HL-60 (cell line): ENCODE data around the gene PDE4B.

Experiments
- DNase-seq, 2 experiments: peaks; one replicate each; pipeline ENCODE4 v3.0.0-alpha.2; 2010 to 2020; ENCODE audit warnings: low read depth in 1 of 2, low spot score in 1 of 2
- H3K27ac ChIP-seq: fragments of 250-450 bp; sonication (Bioruptor Pico); replicated peaks from 2 replicates; pipeline ENCODE4 v1.5.1; 2020; ENCODE audit warnings: mild to moderate bottlenecking, moderate library complexity
- H3K27me3 ChIP-seq: fragments of 250-450 bp; sonication (Bioruptor Pico); 2 replicates; pipeline ENCODE4 v1.5.1; 2021; ENCODE audit warnings: mild to moderate bottlenecking, moderate library complexity; ENCODE audit not compliant: insufficient read depth, poor library complexity, severe bottlenecking
- H3K4me3 ChIP-seq: replicated peaks from 2 replicates; pipeline ENCODE4 v1.5.1; 2011; ENCODE audit warnings: mild to moderate bottlenecking, control low read depth, low read length; ENCODE audit not compliant: insufficient read depth
- GABPA ChIP-seq: IDR thresholded peaks from 2 replicates; pipeline ENCODE4 v1.6.1; 2012; ENCODE audit warnings: low read depth
- POLR2AphosphoS5 ChIP-seq: IDR thresholded peaks from 2 replicates; pipeline ENCODE4 v1.6.1; 2012; ENCODE audit warnings: low read depth
- SPI1 ChIP-seq: IDR thresholded peaks from 2 replicates; pipeline ENCODE4 v1.6.1; 2012; ENCODE audit warnings: low read depth, mild to moderate bottlenecking, borderline replicate concordance
- TF ChIP-seq, protein P1 (sequence below): IDR thresholded peaks from one replicate; pipeline ENCODE4 v1.5.1; 2011; ENCODE audit warnings: low read length, control low read depth, inconsistent platforms; ENCODE audit not compliant: insufficient read depth
- TF ChIP-seq, protein P2 (sequence below): IDR thresholded peaks from 2 replicates; pipeline ENCODE4 v1.6.1; 2012; ENCODE audit warnings: low read depth; ENCODE audit not compliant: insufficient replicate concordance

The PDE4B gene

DNA sequence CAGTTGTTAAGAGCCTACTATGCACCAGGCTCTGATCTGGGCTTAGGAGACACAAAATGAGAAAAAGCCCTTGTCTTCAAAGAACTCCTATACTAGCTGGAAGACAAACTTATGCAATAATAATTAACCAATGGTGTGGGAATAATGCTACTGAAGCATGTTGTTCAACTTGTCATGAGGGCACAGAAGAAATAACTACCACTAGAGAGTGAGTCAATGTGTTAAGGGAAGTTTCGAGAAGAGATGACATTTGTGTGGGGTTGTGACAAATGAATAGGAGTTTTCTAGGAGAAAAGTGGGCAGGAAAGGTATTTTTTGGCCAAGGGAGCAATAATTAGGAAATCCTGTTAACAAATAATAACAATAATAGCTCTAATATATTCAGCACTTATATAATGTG is 205.0 kb downstream of the PDE4B start:
- Histone ChIP-seq H3K27me3 (peaks cover 2% of the 10 kb centered on the region), H3K27ac (no peak overlapping the region), H3K4me3 (no peak overlapping the region)
- no peak for DNase-seq
- TF ChIP-seq GABPA (no peak), POLR2AphosphoS5 (no peak), SPI1 (no peak)
- TF ChIP-seq, protein P1, sequence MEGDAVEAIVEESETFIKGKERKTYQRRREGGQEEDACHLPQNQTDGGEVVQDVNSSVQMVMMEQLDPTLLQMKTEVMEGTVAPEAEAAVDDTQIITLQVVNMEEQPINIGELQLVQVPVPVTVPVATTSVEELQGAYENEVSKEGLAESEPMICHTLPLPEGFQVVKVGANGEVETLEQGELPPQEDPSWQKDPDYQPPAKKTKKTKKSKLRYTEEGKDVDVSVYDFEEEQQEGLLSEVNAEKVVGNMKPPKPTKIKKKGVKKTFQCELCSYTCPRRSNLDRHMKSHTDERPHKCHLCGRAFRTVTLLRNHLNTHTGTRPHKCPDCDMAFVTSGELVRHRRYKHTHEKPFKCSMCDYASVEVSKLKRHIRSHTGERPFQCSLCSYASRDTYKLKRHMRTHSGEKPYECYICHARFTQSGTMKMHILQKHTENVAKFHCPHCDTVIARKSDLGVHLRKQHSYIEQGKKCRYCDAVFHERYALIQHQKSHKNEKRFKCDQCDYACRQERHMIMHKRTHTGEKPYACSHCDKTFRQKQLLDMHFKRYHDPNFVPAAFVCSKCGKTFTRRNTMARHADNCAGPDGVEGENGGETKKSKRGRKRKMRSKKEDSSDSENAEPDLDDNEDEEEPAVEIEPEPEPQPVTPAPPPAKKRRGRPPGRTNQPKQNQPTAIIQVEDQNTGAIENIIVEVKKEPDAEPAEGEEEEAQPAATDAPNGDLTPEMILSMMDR, result no peak
- TF ChIP-seq, protein P2, sequence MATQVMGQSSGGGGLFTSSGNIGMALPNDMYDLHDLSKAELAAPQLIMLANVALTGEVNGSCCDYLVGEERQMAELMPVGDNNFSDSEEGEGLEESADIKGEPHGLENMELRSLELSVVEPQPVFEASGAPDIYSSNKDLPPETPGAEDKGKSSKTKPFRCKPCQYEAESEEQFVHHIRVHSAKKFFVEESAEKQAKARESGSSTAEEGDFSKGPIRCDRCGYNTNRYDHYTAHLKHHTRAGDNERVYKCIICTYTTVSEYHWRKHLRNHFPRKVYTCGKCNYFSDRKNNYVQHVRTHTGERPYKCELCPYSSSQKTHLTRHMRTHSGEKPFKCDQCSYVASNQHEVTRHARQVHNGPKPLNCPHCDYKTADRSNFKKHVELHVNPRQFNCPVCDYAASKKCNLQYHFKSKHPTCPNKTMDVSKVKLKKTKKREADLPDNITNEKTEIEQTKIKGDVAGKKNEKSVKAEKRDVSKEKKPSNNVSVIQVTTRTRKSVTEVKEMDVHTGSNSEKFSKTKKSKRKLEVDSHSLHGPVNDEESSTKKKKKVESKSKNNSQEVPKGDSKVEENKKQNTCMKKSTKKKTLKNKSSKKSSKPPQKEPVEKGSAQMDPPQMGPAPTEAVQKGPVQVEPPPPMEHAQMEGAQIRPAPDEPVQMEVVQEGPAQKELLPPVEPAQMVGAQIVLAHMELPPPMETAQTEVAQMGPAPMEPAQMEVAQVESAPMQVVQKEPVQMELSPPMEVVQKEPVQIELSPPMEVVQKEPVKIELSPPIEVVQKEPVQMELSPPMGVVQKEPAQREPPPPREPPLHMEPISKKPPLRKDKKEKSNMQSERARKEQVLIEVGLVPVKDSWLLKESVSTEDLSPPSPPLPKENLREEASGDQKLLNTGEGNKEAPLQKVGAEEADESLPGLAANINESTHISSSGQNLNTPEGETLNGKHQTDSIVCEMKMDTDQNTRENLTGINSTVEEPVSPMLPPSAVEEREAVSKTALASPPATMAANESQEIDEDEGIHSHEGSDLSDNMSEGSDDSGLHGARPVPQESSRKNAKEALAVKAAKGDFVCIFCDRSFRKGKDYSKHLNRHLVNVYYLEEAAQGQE, result no peak

DNA sequence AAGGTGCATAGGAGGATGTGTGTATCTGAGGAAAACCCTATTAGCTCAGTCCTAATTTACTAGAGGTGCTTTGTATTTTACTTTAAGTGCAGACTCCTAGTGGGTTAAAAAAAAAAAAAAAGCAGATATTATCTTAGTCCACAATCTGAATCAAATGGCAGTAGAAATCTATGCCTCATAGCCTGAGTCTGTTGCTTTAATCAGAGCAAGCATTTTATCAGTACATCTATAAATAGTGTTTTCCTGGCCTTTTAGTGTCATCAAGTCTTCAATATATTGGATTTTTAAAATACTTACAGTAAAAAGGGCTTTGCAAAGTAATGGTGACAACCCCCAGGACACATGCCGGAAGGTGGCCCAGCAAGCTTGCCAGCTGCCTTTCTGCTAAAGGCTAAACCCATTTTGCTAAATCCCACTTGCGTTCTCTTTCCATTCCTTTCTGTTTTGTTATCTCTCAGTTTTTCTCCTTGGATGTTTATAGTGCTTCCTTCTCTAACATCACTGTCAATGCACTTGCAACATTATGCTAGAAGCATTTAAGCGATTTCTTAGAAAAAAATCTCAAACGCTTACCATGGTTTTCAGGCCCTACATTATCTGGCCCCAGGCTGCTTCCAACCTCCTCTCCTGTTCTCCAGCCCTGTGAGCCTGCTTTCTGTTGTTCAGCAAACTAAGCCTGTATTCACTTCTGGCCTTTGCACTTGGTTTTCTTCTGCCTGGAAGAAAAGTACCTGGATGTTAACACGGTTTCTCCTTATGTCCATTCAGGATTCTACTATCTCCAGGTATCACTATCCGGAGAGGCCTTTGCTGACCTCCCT is 206.3 kb downstream of the PDE4B start:
- no peak for TF ChIP-seq GABPA
- TF ChIP-seq, protein P2, result no peak
- no peak for TF ChIP-seq SPI1
- TF ChIP-seq, protein P1, result no peak
- TF ChIP-seq POLR2AphosphoS5, result no peak
- no peak overlapping the region for H3K27ac ChIP-seq
- H3K4me3 ChIP-seq, result no peak overlapping the region
- no peak for DNase-seq
- peaks cover 2% of the 10 kb centered on the region for H3K27me3 ChIP-seq

DNA sequence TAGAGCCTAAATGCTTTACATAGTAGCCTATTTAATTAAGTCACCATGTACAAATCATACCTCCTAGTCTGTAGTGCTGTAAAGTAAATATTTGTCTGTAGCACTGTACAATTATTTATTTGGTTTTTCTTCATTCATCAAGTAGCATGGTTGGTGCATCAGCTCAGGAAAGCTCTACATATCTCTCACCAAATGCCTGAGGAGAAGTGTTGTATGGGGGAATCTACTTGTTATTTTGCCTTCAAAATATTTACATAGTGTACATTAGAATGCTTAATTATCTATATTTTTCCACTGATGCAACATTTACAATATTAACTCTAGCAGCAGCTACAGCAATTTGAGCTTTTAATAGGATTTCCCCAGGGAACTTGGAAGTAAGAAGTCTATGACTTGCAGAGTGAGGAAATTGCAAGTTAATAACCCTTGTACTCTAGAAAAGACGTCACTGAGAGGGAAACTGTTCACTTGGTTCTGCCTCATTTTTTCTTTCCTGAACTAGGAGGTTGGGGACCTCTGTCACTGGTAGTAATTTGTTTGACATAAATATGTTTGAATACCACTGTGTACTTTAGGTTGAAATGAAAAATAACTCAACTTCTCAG is 207.4 kb downstream of the PDE4B start:
- peaks cover 2% of the 10 kb centered on the region for H3K27me3 ChIP-seq
- TF ChIP-seq POLR2AphosphoS5 (no peak), SPI1 (no peak), GABPA (no peak)
- TF ChIP-seq, protein P2, result no peak
- TF ChIP-seq, protein P1, result no peak
- H3K4me3 ChIP-seq, result no peak overlapping the region
- H3K27ac ChIP-seq, result no peak overlapping the region
- DNase-seq, result no peak
